H1 (cell line): ENCODE measurements around the gene FANCE. TPM values are rescaled to one million over a fixed set of nuclear protein-coding genes. Genes with fewer than 3 reads are reported as not detected.

Source experiments
- ATF3 ChIP-seq: IDR thresholded peaks from 2 replicates; pipeline ENCODE4 v1.6.1; 2011; ENCODE audit warnings: low read depth, mild to moderate bottlenecking, low read length; ENCODE audit not compliant: insufficient read depth
- BCL11A ChIP-seq, 2 experiments: IDR thresholded peaks; one replicate each; pipeline ENCODE4 v1.6.1; 2011; ENCODE audit warnings: low read depth in 2 of 2, low read length in 2 of 2, mild to moderate bottlenecking in 2 of 2
- CBX5 ChIP-seq: fragments of 300-800, 300-1000 bp; sonication (generic); IDR thresholded peaks from 2 replicates; pipeline ENCODE4 v1.7.1; 2016; ENCODE audit warnings: antibody characterized with exemption, low read length, low read depth
- CHD1 ChIP-seq: IDR thresholded peaks from 2 replicates; pipeline ENCODE4 v1.6.1; 2012; ENCODE audit warnings: low read depth, low read length, improper control_type of control experiment
- CHD7 ChIP-seq: fragments of 300-600 bp; sonication (generic); IDR thresholded peaks from 2 replicates; pipeline ENCODE4 v1.7.1; 2012; ENCODE audit warnings: low read length, moderate library complexity, mild to moderate bottlenecking, inconsistent platforms; ENCODE audit not compliant: insufficient replicate concordance
- E2F6 ChIP-seq: IDR thresholded peaks from 2 replicates; pipeline ENCODE4 v1.6.1; 2012; ENCODE audit warnings: inconsistent platforms
- EGR1 ChIP-seq: IDR thresholded peaks from 2 replicates; pipeline ENCODE4 v1.6.1; 2011; ENCODE audit warnings: low read depth, low read length, borderline replicate concordance
- FOSL1 ChIP-seq: IDR thresholded peaks from 2 replicates; pipeline ENCODE4 v1.6.1; 2011; ENCODE audit warnings: mild to moderate bottlenecking, low read depth, low read length, moderate library complexity; ENCODE audit not compliant: insufficient read depth
- HDAC6 ChIP-seq: IDR thresholded peaks from one replicate; pipeline ENCODE4 v1.7.1; 2012; ENCODE audit warnings: low read depth, mild to moderate bottlenecking, inconsistent platforms, low read length, moderate library complexity
- POLR2A ChIP-seq, 2 experiments: IDR thresholded peaks; 1 replicate in 1 of 2; 2 replicates in 1 of 2; pipeline ENCODE4 v1.6.1; 2011; ENCODE audit warnings: low read depth in 2 of 2, low read length in 2 of 2, mild to moderate bottlenecking in 2 of 2; ENCODE audit errors: control extremely low read depth in 1 of 2
- POLR2AphosphoS5 ChIP-seq: IDR thresholded peaks from 2 replicates; pipeline ENCODE4 v1.6.1; 2011; ENCODE audit warnings: low read depth, low read length
- ZNF274 ChIP-seq: IDR thresholded peaks from 2 replicates; pipeline ENCODE4 v1.7.0; 2012; ENCODE audit warnings: low read length, borderline replicate concordance; ENCODE audit errors: extremely low read depth
- polyA plus RNA-seq, 7 experiments: library from polyadenylated mRNA; depleted of rRNA in 3 of 7; stranded (reverse) in 5 of 7; unstranded in 2 of 7; fragments of >200 nt in 5 of 7; fragments of 200-250 nt in 2 of 7; gene quantifications; 1 replicate in 5 of 7; 2 replicates in 1 of 7; 4 replicates in 1 of 7; pipeline versions ENCODE4 v1.2.1 to v1.2.3, GENCODE V29; 2011 to 2013; ENCODE audit warnings: missing spikeins in 2 of 7, mixed read lengths in 2 of 7
- total RNA-seq: library from RNA; stranded (reverse); fragmentation: NEBNext Ultra II Directional; extraction: Animal tissue kit (Norgen Biotek cat#: 25700); gene quantifications from 2 replicates; pipeline ENCODE4 v1.2.1, GENCODE V29; 2021

FANCE gene
- total and polyA plus RNA-seq, 2 of the 8 experiments (the other 6 are each of a cell fraction or from before 2014, with no cell fraction given), result 16.1 to 17.0 TPM

GRCh38 chr6:35419961-35420360 lies 32.2 kb upstream of the FANCE start (continued):
- TF ChIP-seq CHD7 (no peak), BCL11A (IDR thresholded peaks at IDR 0.05; ENCODE audit: low read depth in 2 of 2, low read length in 2 of 2) (no peak), POLR2A (IDR thresholded peaks at IDR 0.05; ENCODE audit: control extremely low read depth in 1 of 2, low read depth in 2 of 2, low read length in 2 of 2) (no peak), CBX5 (no peak), HDAC6 (no peak), CHD1 (no peak), EGR1 (no peak), ZNF274 (no peak), ATF3 (no peak), E2F6 (no peak), FOSL1 (no peak), POLR2AphosphoS5 (no peak)
